MV-4-11 (cell line): Measurements from ENCODE around the gene NOP10.
"Not testable (repeated sequence)": the region's sequence is repeated elsewhere in the genome, so short reads cannot be mapped to it uniquely, and the experiment has no call there.

Experiments
- DNase-seq: peaks from one replicate; lab custom pipeline; 2025; lab: John Stamatoyannopoulos, UW

NOP10 gene

DNA sequence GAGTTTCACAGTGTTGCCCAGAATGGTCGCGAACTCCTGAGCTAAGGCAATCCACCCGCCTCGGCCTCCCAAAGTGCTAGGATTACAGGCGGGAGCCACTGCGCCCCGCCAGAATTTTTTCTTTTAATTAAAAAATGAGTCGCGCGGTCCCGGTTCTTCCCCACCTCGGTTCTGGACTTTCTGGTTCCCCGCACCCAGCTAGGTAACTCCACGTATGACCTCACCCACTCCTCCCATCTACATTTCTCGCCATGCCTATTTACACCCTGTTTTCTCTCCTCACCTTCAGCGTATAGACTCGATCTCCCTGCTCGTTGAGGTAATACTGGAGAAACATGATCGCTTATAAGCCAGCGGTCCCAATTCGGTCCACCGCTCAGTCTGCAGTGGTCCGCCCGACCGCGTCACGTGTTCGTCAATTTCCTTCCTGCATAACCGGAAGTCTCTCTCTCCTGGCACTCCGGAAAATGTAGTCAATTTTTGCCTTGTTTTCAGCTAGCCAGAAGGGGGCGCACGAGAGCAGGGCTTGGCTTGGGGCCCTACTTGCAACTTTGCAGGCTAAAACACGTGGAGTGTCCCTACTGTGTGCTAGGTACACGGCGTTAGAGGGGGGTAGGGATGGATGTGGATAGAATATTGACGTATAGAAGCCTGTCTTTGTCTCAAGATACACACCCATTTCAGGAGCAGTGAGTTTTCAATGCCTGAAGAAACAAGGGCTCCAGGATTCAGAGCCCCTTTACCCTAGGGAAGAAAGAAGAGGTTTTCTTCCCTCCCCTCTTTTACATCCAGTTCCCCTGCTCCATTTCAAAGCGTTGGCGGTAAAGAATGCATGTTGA, at the start of gene NOP10, which contains the start of gene NUTM1:
TSS of gene NOP10 (minus strand) at position 400 of the 839 bp plus-strand sequence. CDS start at position 337, 63 bp downstream.
TSS of gene NUTM1 (plus strand) at position 579 of the 839 bp plus-strand sequence. CDS start 382 bp downstream, outside the sequence.
- peak; percentile 93 for DNase-seq

DNA sequence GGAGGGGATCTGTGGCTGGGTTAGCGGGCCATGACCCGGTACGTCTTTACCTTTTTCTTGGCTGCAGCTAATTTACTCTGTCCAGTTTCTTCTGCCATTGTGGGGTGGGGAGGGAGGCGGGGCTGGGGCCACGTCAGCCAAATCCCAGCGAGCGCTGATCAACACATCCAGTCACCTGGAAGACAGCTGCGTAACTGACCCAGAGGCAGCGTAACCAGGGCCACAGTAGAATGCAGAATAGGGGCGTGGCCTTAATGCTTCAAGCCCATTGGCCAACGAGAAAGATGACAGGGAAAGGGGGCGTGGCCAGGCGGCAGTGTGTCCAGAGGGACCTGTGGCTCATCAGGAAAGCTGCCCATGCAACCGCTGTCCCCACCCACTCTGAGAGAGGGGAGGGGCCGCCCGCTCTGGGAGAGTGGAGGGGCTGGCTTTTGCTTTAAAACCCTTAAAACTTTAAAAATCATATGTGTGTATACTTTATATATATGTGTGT, 46.7 kb upstream of the NOP10 start:
- not testable (repeated sequence) for DNase-seq

DNA sequence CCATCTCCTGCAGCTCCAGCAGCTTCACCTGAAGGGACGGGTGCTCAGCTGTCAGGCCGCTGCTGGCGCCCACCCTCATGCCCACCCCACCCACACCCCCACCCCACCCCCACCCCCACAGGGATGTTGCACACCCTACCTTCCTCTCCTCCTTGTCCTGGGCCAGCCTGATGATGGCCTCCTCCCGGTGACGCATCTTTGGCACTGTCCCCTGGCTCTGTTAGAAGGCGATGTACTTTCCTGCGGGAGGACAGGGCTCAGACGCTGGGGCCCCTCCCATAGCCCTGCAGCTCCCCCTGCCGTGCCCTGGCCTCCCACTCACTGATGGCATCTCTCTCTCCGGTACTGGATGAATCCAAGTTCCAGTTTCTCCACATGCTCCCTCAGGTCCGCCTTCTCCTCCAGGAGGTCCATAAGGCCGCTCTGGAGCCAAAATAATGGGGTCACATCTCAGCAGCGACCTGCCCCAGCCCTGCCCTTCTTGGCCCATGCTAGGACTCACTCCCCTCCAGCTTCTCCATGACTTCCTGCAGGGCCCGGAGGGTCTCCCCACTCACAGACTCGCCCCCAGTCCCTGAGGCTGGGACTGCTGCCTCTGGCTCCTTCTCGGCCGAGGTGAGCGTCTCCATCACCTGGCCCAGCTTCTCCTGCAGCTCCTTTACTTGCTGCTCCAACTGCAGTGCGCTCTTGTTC, 39.0 kb upstream of the NOP10 start:
- not testable (repeated sequence) for DNase-seq

DNA sequence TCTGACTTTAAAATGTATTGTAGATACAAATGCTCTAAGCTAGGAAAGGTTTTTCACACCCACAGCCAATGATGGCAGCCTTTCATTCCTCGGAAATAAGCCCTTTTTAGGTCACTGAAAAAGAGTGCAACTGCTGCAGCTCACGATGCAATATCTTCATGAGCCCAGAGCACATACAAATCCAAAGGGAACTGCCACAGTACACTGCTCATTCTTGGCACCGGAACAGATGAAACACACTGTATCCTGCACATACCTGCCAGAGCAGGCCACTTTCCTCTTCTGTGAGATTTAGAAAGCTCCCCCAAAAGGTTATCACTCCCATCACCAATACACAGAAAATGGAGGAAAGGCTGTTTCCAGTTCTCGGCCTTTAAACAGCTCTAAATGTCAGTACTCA, 37.6 kb upstream of the NOP10 start:
- not testable (repeated sequence) for DNase-seq

DNA sequence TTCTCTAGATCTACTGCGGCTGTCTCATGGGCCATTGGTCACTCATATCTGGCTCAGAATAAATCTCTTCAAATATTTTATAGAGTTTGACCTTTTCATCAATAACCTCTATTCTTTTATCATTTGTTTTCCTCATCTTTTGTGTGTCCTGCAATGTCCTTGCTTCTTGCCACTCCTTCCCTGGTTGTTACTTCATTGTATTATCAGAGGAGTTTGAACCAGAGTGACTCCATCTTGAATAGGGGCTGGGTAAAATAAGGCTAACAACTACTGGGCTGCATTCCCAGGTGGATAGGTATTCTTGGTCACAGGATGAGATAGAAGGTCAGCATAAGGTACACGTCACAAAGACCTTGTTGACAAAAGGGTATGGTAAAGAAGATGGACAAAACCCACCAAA, 33.9 kb upstream of the NOP10 start:
- DNase-seq = no peak

DNA sequence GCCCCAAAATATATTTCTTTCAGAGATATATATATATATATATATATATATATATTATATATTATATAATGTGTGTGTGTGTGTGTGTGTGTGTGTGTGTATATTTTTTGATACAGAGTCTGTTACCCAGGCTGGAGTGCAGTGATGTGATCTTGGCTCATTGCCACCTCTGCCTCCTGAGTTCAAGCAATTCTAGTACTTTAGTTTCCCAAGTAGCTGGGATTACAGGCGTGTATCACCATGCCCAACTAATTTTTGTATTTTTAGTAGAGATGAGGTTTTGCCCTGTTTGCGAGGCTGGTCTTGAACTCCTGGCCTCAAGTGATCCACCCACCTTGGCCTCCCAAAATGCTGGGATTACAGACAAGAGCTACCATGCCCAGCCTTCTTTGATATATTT, 32.6 kb upstream of the NOP10 start:
- not testable (repeated sequence) for DNase-seq

DNA sequence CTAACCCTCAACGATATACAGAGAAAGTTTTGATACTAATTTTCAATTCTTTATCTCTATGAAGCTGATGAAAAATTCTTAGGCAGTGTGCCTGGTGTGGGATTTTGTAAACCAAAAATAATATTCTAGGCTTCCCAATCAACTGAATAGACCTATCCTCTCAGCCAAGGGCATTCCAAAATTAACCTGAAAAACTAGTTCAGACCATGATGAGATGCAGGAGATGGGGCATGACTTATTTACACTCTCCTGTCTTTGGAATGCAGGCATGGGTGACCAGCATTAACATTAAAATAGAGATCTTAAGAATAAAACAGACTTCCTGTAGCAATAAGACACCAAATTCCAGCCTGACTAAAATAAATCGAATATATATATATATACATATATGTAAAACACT, 31.9 kb upstream of the NOP10 start:
- DNase-seq = no peak

DNA sequence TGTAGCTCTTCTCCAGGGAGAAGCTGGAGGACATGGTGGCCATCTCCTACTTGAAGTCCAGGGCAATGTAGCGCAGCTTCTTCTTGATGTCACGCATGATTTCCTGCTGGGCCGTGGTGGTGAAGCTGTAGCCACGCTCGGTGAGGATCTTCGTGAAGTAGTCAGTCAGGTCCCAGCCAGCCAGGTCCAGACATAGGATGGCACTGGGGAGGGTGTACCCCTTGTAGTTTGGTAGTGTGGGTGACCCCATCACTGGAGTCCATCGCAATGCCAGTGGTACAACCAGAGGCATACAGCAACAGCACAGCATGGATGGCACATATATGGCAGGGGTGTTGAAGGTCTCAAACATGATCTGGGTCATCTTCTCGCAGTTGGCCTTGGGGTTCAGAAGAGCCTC, 31.0 kb upstream of the NOP10 start:
- DNase-seq = no peak

DNA sequence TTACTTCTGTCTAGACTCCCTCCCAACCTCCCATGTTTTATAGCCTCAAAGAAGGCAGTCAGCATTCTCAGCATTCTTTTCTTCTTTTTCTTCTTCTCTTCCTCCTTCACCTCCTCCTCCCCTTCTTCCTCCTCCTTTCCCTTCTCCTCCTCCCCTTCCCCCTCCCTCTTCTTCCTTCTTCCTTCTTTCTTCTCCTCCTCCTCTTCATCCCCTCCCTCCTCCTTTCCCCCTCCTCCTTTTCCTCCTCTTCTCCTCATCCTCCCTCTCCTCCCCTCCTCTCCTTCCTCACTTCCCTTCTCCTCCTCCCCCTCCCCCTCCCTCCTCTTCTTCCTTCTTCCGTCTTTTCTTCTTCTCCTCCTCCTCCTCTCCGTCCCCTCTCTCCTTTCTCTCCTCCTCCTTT, 27.7 kb upstream of the NOP10 start:
- no peak for DNase-seq

DNA sequence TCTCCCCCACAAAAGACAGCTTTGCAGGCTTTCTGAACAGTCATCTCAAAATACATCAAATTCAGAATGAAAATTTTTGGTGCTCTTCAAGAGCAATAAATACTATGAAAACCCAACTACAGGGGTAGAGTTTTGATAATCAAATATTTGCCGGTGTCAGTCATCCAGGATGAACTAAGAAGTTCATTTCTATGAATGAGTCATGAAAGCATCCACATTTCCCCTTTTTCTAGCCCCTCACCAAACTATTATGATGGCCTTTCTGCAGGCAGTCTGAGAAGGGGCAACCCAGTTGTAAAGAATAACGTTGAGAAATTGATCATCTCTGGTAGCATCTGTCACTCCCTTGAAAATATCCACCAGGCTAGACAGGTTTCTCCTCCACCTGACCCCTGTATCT, 27.2 kb upstream of the NOP10 start:
- no peak for DNase-seq

DNA sequence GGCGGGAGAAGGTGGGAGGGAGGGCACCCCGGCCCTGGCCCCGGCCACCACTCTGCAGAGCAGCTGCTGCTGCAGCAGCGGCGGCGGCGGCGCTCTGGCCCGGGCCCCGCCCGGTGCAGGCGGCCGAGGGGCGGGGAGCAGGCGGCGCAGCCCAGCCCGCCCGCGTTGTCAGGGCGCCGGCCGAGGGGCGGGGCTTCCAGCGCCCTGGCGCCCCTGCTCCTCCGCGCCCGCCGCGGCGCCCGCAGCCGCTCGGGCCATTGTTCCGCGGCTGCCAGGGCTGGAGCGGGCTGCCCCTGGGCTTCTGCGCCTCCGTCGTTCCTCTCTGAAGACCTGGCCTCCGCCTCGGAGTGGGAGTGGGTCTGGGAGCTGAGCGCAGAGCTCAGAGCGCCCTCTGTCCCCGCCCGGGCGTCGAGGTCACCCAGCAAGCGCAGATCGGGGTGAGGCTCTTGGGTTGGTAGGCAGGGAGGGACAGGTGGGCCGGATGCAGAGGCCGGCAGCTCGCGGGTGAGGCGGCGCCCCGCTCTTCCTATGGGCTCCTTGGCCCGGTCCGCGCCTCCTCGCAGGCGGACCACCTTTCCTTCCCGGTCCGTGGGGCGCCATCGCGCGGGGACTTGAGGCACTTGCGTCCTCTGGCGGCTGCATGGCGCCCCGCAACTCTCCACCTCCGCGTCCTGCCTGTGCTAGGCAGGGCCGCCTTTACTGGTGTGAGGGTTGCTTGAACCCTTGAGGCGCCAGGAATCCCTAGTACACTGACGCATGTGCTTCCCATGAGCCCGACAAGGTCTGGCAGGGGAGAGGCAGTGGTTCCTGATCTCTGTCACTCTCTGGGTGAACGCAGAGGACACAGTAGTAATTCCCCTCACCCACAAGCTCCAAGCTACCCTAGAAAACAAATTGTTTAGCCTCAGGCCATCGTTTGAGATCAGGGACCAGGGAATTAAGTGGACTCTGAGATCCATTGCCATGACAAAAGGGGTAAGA, 24.5 kb upstream of the NOP10 start, which contains the start of gene LPCAT4:
TSS of gene LPCAT4 (minus strand) at position 96 of the 981 bp plus-strand sequence. CDS start 96 bp downstream, outside the sequence.
- peak; percentile 78 for DNase-seq

DNA sequence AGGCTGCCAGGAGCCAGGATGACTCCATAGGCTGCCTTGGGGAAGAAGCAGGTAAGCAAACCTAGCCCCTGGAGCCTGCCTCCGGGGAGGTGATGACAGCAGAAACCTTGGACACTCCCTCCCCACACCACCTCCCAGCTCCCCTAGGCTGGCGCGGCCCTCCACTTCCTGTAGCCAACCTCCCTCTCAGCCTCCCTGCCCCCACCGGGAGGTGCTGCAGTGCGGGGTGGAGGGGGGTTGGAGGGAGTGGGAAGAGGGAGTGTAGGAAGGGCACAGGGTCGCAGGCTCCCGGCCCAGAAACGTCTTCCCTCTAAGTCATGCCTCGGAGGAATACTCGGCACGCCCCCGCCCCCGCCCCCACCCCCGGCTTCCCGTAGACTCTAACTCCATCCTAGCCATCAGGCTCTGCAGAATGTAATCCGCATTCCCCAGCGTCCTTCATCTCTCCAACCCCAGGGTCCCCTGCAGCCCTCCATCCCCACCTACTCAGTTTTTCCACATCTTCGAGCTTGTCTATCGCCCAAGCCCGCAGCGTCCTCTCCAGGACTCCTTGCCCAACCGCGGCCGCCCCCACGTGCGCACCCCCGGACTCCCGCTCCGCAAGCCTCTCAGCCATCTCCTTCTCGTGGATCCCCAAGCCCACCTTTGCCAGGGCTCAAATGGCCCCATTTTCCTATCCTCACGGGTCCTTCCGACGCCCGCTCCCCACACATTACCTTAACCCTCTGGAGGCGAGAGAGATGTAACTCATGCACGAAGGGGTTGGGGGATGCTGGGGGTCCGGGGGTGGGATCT, 23.5 kb upstream of the NOP10 start:
- DNase-seq = peak; percentile 51

DNA sequence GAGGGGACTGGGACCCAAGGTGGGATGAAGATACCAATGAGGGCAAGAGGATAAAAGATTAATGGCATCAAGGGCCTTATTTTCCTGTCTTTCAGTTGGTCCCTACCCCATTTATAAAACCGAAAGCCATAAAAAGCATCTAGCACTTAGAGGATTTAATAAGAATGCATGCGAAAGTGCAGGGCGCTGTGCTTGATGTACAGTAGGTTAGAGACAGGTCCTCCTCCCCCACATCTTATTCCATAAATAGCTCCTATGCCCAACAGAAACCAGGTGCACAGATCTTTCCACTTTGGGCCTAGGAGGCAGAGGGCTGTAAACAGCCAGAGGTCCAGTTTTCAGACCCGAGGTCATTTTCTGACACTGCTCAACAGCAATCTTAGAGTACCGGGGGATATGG, 22.9 kb upstream of the NOP10 start:
- no peak for DNase-seq

DNA sequence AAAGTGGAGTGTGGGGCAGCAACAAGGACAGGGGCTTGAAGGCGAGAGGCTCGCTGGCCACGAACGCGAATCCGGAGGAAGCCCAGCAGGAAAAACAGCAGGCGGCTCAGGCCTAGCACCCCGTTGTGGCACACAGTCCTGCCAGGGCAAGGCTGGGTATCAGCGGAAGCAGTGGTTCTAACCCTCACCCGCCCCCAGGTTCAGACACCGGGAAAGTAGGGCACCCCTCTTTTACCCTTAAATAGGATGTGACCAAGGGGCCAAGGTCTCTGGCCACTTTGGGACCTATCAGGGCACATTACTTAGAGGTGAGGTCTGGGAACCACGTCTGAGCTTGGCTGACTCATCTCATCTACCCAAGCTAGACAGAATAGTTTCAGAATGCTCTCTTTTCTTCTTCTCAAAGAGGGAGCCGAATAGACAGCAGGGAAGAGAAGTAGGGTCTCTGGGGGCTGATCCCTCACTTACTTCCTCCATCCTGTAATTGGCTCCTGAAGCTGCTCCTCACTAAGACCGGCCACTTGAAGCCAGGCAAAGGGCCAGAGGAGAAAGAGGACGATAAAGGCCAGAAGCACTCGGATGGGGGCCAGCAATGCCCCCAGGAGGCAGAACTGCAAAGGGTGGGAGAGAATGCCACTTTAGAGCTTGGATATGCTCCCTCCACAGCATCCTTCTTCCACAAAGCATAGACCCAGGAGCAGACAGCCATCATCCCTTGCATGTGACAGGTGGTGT, 22.3 kb upstream of the NOP10 start:
- peak; percentile 41 for DNase-seq

DNA sequence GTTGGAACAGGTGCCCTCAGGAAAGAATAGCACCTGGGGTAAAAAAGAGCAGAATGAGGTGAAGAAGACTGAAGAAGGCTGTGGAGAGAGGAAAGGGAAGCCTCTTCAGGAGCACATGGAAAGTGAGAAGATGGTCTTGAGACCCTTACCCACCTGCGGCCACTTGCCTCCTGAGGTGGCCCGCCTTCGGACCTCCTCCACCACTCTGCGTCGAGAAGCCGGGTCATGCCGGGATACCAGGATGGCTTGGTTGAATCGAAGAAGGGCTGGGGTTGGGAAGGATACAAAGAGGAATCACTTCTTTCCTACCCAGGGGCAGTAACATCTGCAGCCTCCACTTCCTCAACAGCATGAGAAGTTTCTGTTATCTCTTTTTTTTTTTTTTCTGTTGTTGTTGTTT, 21.1 kb upstream of the NOP10 start:
- DNase-seq = peak; percentile 20

DNA sequence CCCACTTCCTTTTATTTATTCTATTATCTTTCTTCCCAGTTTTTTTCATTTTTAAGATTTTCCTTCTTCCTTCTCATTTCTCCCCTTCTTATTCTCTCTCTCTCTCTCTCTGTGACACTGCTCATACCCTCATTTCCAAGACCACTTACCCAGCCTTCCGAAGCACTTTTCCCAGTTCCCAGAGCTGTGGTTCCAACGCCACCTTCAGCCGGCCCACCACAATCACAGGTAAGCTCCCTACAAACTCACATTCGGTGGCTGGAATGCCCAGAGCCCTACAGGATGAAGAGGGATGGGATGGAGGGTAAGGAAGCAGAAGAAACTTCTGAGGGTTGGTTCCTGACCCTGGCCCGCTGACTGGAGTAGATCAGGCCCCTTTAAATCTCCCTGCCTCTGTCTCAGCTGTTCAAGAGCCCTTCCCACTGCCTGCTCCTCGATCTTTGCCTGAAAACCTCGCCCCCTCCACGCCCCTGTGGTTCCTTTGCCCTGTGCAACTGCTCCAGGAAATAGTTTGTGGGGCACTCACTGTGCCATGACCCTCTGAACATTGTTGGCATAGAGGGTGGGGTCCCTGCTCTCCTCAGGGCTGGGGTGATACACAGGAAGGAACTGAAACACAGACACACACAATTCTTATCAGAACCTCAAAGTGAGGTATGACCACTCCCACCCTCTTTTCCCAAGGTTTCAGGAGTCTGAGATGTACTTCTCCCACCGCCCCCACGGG, 19.3 kb upstream of the NOP10 start:
- no peak for DNase-seq

DNA sequence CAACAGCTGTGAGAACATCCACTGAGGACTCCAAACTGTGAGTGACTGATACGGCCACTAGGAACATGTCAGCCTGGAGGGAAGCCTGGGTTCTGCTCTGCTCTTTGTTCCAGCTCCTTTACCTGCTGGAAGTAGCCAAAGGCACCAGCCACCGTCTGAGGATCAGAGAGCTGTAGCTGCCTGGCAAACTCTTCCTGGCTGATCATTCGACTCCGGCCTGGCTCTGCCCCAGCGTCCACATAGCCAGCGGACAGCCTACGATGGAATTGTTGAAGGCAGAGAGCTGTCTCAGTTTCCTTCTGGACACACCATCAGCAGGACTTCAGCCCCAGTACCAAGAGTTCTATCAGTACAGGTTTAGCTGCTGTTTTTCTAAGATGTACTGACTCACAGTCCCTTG, 18.3 kb upstream of the NOP10 start:
- DNase-seq = no peak

DNA sequence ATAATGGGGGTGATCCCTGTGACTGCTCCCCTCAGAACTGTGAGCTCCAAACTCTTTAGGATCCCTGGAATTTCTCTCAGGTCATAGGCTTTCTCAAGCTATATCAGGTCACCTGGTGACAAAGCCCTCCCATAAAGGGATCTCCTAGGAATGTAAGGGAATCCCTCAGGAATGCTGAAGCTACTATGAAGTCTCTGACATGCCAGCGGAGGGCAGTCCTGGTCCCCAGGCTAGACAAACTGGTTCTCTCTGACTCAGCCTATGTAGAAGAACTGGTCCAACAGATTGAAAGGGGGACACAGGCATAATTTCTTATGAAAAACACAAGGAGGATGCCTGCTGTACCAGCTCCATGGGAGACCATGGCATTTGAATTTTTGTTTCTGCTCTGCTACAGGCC, 17.4 kb upstream of the NOP10 start:
- DNase-seq = no peak

DNA sequence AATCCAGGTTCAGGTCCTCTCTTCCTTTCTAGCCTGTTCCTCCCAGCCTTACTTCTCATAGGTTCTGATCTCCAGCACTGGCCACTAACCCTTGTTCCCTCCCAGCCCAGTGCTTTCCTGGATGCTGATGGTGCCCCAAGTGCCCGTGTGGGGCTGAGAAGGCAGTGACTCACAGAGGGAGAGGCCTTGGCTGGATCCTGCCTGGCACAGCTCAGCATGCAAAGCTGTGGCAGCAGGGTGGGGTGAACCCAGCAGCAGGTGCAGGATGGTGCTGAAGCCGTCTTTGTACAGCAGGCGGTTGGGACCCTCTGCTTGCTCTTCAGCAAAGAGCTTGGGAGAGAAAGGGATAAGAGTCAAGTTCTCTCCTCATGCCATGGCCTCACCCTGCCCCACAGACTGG, 16.5 kb upstream of the NOP10 start:
- DNase-seq = no peak

DNA sequence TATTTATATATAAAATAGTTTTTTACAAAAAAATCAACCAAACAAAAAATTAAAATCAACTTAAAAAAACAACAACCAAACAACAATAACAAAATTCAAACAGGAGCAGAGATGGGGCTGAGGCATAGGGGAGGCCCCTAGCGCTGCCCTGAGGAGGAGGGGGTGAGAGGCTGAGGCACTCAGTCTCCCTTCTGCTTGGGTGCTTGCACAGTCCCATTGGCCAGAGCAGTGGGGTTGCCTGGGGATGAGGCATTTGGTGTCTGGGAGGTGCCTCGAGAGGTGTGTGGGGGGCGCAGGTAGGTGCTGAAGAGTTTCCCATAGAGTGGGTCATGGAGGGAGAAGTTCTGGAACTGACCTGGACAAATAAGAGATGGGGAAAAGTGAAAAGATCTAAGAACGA, 16.0 kb upstream of the NOP10 start:
- no peak for DNase-seq
